Fibroblast of peridontal ligament (primary cell): Measurements from ENCODE around the gene ADAMTSL2.

ENCODE experiments used
- DNase-seq: peaks from one replicate; pipeline ENCODE4 v3.0.0-alpha.2; 2010; ENCODE audit errors: extremely low read depth

The ADAMTSL2 gene

GRCh38 chr9:133606708-133607025, 72.2 kb downstream of the ADAMTSL2 start:
- DNase-seq: no peak

DNA sequence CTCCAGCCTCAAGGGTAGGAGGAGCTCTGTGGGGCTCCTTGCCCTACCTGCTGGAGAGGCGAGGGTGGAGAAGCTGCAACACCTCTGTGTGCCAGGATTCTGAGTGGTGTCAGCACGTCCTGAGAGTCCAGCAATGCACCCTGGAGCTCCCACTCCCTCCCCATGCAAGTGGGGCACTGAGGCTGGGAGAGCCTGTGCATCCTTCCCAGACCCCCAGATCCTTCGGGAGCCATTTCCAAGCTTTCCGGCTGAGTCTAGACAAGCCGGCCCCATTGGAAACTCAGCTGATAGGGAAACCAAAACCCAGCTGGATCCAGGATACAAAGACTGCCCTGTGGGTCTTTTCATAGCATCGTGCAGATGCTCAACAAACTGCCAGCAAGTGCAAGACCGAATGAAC, 72.9 kb downstream of the ADAMTSL2 start:
- DNase-seq: no peak

GRCh38 chr9:133607976-133608375, 73.5 kb downstream of the ADAMTSL2 start:
- no peak for DNase-seq

DNA sequence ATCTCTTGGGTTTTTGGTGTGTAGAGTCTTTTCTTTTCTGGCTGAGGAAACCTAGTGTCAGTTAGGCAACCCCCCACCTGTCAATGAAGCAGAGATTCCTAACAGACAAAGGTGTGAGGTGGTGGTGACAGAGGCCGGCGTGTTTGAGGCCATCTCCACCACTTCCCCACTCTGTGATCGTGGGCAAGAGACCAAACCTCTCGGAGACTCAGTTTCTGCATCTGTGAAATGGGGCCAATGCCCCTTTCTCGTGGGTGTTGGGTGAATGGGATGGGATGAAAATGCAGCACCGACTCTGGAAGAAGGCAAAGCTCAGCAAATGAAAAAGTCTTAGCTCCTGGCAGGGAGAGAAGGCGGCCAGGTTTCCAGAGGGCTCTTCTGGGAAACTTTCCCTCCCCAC, 73.9 kb downstream of the ADAMTSL2 start:
- no peak for DNase-seq

- no peak for DNase-seq
These were observed 74.4 kb downstream of the ADAMTSL2 start for GRCh38 chr9:133608889-133609288.

GRCh38 chr9:133609311-133610098, 75.0 kb downstream of the ADAMTSL2 start, which contains the start of gene FAM163B:
Gene FAM163B (minus strand): TSS chr9:133609389. CDS start chr9:133580223, 29,166 bp downstream.
- no peak for DNase-seq

DNA sequence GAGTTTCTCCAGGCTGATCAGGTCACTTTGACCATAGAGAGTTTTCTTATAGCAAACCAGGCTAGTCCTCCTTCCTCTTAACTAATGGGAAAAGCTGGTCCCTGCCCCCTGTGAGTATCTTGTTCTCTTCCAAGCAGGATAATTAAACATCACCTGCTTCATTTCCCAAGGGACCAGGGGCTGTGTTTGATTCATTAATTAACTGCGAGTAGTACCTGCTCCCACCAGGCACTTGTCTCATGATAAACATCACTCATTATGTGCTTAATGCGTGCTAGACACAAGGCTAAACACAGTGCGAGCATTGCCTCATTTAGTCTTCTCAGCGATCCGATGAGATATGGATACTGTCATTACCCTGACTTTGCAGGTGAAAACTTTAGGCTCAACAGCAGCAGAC, 76.3 kb downstream of the ADAMTSL2 start:
- DNase-seq: no peak

GRCh38 chr9:133612051-133612450, 77.5 kb downstream of the ADAMTSL2 start:
- DNase-seq: no peak

- no peak for DNase-seq
These were observed 78.3 kb downstream of the ADAMTSL2 start for GRCh38 chr9:133612816-133613215.

GRCh38 chr9:133613432-133613831, 78.9 kb downstream of the ADAMTSL2 start:
- DNase-seq: no peak

GRCh38 chr9:133614056-133614455, 79.6 kb downstream of the ADAMTSL2 start:
- DNase-seq: no peak

DNA sequence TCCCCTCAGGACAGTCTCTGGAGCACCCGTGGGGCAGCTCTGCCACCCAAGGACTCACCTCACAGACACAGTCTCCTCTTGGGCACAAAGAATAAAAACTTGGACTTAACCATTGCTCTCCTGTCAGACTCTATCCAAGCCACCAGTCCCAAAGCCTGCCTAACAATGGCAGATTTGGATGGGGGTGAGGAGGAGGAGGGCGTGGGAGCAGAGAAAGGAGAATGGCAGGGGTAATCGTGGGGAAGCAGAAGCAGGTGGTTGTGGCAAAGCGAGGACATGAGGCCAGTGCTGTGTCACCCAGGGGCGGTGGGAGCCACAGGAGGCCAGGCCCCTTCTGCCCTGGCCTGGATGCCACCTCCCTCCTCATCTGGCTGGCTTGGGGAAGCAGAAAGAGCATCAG, 80.2 kb downstream of the ADAMTSL2 start:
- no peak for DNase-seq

- DNase-seq: no peak
These were observed 80.7 kb downstream of the ADAMTSL2 start for GRCh38 chr9:133615186-133615585.

GRCh38 chr9:133615606-133616188, 81.2 kb downstream of the ADAMTSL2 start:
- DNase-seq: no peak

- DNase-seq: no peak
These were observed 82.3 kb downstream of the ADAMTSL2 start for GRCh38 chr9:133616643-133617405.

DNA sequence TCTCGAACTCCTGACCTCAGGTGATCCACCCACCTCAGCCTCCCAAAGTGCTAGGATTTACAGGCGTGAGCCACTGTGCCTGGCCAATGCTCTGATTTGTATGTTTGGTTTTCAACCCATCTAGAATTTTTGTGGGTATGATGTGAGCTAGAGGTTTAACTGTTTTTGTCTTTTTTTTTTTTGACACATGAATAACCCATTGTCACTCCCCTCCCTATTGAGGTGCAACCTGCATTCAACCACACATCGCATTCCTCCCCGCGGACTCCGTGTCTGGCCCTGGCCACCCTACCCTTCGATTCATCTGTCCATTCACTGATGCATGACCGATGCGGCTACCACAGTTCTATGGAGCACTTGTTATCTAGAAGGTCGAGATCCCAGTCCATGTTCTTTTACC, 84.2 kb downstream of the ADAMTSL2 start:
- no peak for DNase-seq

GRCh38 chr9:133619791-133620190, 85.3 kb downstream of the ADAMTSL2 start:
- no peak for DNase-seq

GRCh38 chr9:133621725-133622267, 87.3 kb downstream of the ADAMTSL2 start:
- no peak for DNase-seq

GRCh38 chr9:133622555-133622954, 88.1 kb downstream of the ADAMTSL2 start:
- no peak for DNase-seq
